ENCODE measurements around the gene ZNF598.

The ZNF598 gene

DNA sequence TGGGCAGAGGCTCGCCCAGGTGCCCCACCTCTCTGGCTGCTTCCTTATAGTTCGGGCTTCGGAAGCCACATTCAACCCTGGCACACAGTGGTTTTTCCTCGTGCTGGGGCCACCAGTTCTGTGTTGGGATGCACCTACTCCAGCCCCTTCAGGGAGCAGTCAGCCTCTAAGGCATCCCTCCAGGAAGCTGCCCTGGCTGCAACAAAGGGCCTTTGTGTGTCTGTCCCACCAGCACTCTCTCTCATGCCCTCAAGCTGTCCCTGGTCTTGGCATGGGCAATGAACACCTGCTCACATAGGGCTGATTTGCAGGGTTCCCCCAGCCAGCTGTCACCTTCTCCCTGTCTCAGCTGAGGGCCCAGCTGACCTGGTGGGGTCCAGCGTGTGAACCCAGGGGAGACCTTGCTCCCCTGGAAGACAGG, 27.6 kb downstream of the ZNF598 start:
- H3K4me3 ChIP-seq (ENCODE audit: low read depth, low read length), result no peak overlapping the region
- H3K36me3 ChIP-seq (ENCODE audit: control insufficient read depth in 2 of 2, insufficient read depth in 1 of 2, low read length in 2 of 2), result peaks cover 0 to 47% of the 10 kb centered on the region in 2 experiments; a peak in 1 of 3 replicates
- POLR2A ChIA-PET, result interaction anchor here (1.0 to 10.1 kb wide), 4 partner anchors 10 to 173 kb away, joined by 3 to 76 read pairs (median 11); partner anchors contain the start of genes RPS2, TBL3 and TRAF7
- H3K27ac ChIP-seq (ENCODE audit: extremely low read depth, low read depth, low read length), result no peak overlapping the region
- peaks cover 7% of the 10 kb centered on the region; the same call in 1 of the 2 replicates for H3K4me1 ChIP-seq (ENCODE audit: control insufficient read depth, insufficient read depth, low read length)
- H3K9me3 ChIP-seq (ENCODE audit: control insufficient read depth, insufficient read depth, low read depth, low read length), result no peaks in the 10 kb centered on the region
- TF ChIP-seq FEZF1 (tag by site-specific recombination; IDR thresholded peaks at IDR 0.05), result no peak
- no peak for TF ChIP-seq ZBTB17 (tag by site-specific recombination; IDR thresholded peaks at IDR 0.05)
- TF ChIP-seq ZNF621 (tag by site-specific recombination; IDR thresholded peaks at IDR 0.05), result no peak
- TF ChIP-seq ZNF624 (tag by site-specific recombination; IDR thresholded peaks at IDR 0.05), result no peak
- no peak for TF ChIP-seq ZNF530 (tag by site-specific recombination; IDR thresholded peaks at IDR 0.05; ENCODE audit: low read depth)
- TF ChIP-seq, protein P1, sequence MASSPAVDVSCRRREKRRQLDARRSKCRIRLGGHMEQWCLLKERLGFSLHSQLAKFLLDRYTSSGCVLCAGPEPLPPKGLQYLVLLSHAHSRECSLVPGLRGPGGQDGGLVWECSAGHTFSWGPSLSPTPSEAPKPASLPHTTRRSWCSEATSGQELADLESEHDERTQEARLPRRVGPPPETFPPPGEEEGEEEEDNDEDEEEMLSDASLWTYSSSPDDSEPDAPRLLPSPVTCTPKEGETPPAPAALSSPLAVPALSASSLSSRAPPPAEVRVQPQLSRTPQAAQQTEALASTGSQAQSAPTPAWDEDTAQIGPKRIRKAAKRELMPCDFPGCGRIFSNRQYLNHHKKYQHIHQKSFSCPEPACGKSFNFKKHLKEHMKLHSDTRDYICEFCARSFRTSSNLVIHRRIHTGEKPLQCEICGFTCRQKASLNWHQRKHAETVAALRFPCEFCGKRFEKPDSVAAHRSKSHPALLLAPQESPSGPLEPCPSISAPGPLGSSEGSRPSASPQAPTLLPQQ (tag by site-specific recombination; IDR thresholded peaks at IDR 0.05), result no peak
- TF ChIP-seq ZNF248 (tag by site-specific recombination; IDR thresholded peaks at IDR 0.05), result no peak
- CTCF ChIA-PET, result interaction anchor here (0.6 to 1.4 kb wide), 2 partner anchors 22 to 980 kb away, joined by 3 read pairs; no protein-coding TSS in a partner anchor

DNA sequence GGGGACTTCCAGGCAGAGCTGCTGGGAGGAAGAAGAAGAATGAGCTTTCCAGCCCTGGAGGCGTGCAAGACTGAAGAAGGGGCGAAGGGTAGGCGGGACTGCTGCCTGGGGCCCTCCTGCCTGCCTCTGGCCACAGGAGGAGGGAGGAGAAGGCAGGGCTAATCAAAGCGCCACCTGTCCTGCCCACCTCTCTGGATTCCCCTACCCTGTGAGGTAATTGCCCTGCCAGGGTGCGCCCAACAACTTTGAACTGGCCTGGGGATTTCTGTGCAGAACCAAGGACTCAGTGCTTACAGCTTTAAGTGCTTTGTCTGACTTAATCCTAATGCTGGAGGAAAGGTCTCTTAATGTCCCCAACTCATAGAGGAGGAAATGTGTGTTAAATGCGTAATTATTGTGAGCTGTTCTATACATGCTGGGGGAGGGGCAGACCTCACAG, 28.2 kb downstream of the ZNF598 start, which contains the start of gene NOXO1:
Gene NOXO1, minus strand, starts transcription at position 72 of the 439 bp plus-strand sequence. CDS start 290 bp downstream, outside the sequence.
- Histone ChIP-seq H3K36me3 (ENCODE audit: control insufficient read depth in 2 of 2, insufficient read depth in 1 of 2, low read length in 2 of 2) (peaks cover 0 to 47% of the 10 kb centered on the region in 2 experiments; a peak in 1 of 3 replicates), H3K4me3 (ENCODE audit: low read depth, low read length) (no peak within 1 kb of the TSS), H3K4me1 (ENCODE audit: control insufficient read depth, insufficient read depth, low read length) (peaks cover 7% of the 10 kb centered on the region; the same call in 1 of the 2 replicates), H3K27ac (ENCODE audit: extremely low read depth, low read depth, low read length) (no peak within 1 kb of the TSS), H3K9me3 (ENCODE audit: control insufficient read depth, insufficient read depth, low read depth, low read length) (no peaks in the 10 kb centered on the region)
- TF ChIP-seq, protein P2, sequence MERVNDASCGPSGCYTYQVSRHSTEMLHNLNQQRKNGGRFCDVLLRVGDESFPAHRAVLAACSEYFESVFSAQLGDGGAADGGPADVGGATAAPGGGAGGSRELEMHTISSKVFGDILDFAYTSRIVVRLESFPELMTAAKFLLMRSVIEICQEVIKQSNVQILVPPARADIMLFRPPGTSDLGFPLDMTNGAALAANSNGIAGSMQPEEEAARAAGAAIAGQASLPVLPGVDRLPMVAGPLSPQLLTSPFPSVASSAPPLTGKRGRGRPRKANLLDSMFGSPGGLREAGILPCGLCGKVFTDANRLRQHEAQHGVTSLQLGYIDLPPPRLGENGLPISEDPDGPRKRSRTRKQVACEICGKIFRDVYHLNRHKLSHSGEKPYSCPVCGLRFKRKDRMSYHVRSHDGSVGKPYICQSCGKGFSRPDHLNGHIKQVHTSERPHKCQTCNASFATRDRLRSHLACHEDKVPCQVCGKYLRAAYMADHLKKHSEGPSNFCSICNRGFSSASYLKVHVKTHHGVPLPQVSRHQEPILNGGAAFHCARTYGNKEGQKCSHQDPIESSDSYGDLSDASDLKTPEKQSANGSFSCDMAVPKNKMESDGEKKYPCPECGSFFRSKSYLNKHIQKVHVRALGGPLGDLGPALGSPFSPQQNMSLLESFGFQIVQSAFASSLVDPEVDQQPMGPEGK (tag by site-specific recombination; IDR thresholded peaks at IDR 0.05), result peak; percentile 9; the same call in 1 of the 2 replicates
- TF ChIP-seq ZNF335 (tag by site-specific recombination; conservative IDR thresholded peaks at IDR 0.05) (0 out of 2 replicates have a peak, but pooled peaks have one; percentile 13), EGR2 (tag by site-specific recombination; IDR thresholded peaks at IDR 0.05; ENCODE audit: low read depth) (peak; percentile 41; the same call in 1 of the 2 replicates), GLIS1 (tag by site-specific recombination; IDR thresholded peaks at IDR 0.05) (peak; percentile 23; the same call in 1 of the 2 replicates), ZNF202 (tag by site-specific recombination; IDR thresholded peaks at IDR 0.05; ENCODE audit: borderline replicate concordance) (no peak), ELK4 (IDR thresholded peaks at IDR 0.05; ENCODE audit: borderline replicate concordance, low read depth, low read length) (no peak), ZNF140 (tag by site-specific recombination; IDR thresholded peaks at IDR 0.05) (no peak), ZNF292 (tag by site-specific recombination; IDR thresholded peaks at IDR 0.05; ENCODE audit: borderline replicate concordance, low read depth) (no peak), MZF1 (tag by site-specific recombination; IDR thresholded peaks at IDR 0.05; ENCODE audit: borderline replicate concordance) (no peak), SP2 (tag by site-specific recombination; IDR thresholded peaks at IDR 0.05) (peak; percentile 51), ZSCAN16 (tag by site-specific recombination; IDR thresholded peaks at IDR 0.05) (no peak), PRDM1 (tag by site-specific recombination; IDR thresholded peaks at IDR 0.05) (no peak), ZNF548 (tag by site-specific recombination; IDR thresholded peaks at IDR 0.05) (no peak), KLF7 (tag by site-specific recombination; IDR thresholded peaks at IDR 0.05; ENCODE audit: borderline replicate concordance) (no peak), ZNF214 (tag by site-specific recombination; IDR thresholded peaks at IDR 0.05; ENCODE audit: borderline replicate concordance) (no peak), ZNF341 (tag by site-specific recombination; IDR thresholded peaks at IDR 0.05; ENCODE audit: low read depth) (no peak), ZFP37 (tag by site-specific recombination; IDR thresholded peaks at IDR 0.05) (no peak), ZNF777 (tag by site-specific recombination; IDR thresholded peaks at IDR 0.05; ENCODE audit: borderline replicate concordance) (no peak), ZNF544 (tag by site-specific recombination; IDR thresholded peaks at IDR 0.05) (no peak), ZNF157 (tag by site-specific recombination; IDR thresholded peaks at IDR 0.05) (no peak)
- TF ChIP-seq, protein P3, sequence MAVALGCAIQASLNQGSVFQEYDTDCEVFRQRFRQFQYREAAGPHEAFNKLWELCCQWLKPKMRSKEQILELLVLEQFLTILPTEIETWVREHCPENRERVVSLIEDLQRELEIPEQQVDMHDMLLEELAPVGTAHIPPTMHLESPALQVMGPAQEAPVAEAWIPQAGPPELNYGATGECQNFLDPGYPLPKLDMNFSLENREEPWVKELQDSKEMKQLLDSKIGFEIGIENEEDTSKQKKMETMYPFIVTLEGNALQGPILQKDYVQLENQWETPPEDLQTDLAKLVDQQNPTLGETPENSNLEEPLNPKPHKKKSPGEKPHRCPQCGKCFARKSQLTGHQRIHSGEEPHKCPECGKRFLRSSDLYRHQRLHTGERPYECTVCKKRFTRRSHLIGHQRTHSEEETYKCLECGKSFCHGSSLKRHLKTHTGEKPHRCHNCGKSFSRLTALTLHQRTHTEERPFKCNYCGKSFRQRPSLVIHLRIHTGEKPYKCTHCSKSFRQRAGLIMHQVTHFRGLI (tag by site-specific recombination; IDR thresholded peaks at IDR 0.05), result 0 out of 2 replicates have a peak, but pooled peaks have one; percentile 21
- TF ChIP-seq, protein P4, sequence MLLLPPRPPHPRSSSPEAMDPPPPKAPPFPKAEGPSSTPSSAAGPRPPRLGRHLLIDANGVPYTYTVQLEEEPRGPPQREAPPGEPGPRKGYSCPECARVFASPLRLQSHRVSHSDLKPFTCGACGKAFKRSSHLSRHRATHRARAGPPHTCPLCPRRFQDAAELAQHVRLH (tag by site-specific recombination; IDR thresholded peaks at IDR 0.05), result no peak
- POLR2A ChIA-PET, result interaction anchor here (1.0 to 10.1 kb wide), 3 partner anchors 16 to 174 kb away, joined by 3 to 76 read pairs (median 8); partner anchors contain the start of genes RPS2 and TRAF7
- CTCF ChIA-PET, result interaction anchor here (0.5 kb wide), 1 partner anchor 82 kb away, joined by 3 read pairs; no protein-coding TSS in a partner anchor
